GM19438 (cell line): ENCODE data around the gene TM6SF1.
"Not testable (repeated sequence)": the region's sequence is repeated elsewhere in the genome, so short reads cannot be mapped to it uniquely, and the experiment has no call there.

Experiments
- ATAC-seq: cut with Tn5 transposase; IDR thresholded peaks from one replicate; pipeline ENCODE4 v1.9.1; 2021; ENCODE audit warnings: low read depth; ENCODE audit not compliant: unreplicated experiment

TM6SF1 gene

GRCh38 chr15:83087576-83087975 lies 19.9 kb upstream of the TM6SF1 start:
- ATAC-seq = no peak

DNA sequence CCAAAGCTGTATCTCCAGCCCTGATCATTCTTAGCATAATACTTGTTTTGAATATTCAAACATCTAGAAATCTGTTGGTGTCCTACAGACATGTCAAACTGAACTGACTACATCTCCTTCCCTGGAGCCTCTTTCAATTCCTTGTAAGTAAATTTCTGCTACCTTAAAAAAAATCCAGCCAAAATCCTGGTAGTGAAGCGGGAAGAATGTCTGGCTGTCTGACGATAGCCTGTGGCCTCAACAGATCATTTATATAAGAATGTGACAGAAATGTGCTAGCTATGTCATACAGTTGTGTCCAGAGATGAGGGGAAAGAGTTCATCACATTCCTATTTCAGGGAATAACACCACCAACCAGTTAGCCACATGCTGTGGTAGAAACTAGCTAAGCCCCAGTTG lies 18.6 kb upstream of the TM6SF1 start:
- no peak for ATAC-seq

GRCh38 chr15:83090465-83090864 lies 17.0 kb upstream of the TM6SF1 start:
- no peak for ATAC-seq

DNA sequence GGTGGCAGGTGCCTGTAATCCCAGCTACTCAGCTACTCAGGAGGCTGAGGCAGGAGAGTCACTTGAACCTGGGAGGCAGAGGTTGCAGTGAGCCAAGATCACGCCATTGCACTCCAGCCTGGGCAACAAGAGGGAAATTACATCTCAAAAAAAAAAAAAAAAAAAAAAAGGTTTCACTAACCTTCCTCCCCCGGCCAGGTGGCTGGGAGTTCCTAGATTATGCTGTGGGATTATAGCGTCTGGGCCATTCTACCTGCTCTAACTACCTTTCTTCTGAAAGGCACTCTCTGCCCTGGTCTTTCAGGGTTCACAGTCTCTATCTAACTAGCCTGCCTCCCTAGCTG lies 15.5 kb upstream of the TM6SF1 start:
- ATAC-seq = not testable (repeated sequence)

DNA sequence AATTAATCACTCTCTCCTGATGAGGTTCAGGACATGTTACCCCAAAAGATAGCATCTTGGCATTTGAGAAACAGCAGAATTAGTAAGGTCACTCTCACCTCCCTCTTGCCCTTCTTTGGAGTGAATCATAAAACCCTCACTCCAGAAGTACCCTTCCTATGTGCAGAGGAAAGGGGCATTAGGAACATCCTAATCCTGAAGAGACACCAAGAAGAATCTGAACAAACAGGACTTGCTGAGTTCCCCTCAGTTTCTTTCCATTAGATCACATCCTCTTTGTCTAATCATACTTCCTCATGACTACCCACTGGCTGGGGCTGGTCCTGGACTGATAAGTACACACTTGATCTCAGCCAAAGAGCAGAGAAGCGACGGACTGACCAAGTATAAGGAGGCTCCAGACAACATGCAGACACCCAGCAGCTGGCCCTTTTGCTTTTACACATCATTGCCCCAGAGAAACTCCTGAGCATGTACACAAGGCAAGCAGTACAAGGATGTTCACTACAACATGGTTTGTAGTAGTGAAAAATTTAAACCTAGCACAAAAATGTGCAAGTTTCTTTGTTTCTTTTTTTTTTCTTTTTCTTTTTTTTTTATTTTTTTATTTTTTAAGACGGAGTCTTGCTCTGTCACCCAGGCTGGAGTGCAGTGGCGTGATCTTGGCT lies 15.0 kb upstream of the TM6SF1 start:
- ATAC-seq = no peak

- ATAC-seq = no peak
Observed at GRCh38 chr15:83094583-83094982, 12.9 kb upstream of the TM6SF1 start.

GRCh38 chr15:83098079-83098478 lies 9.4 kb upstream of the TM6SF1 start:
- ATAC-seq = no peak

GRCh38 chr15:83099290-83099689 lies 8.2 kb upstream of the TM6SF1 start:
- ATAC-seq = no peak

DNA sequence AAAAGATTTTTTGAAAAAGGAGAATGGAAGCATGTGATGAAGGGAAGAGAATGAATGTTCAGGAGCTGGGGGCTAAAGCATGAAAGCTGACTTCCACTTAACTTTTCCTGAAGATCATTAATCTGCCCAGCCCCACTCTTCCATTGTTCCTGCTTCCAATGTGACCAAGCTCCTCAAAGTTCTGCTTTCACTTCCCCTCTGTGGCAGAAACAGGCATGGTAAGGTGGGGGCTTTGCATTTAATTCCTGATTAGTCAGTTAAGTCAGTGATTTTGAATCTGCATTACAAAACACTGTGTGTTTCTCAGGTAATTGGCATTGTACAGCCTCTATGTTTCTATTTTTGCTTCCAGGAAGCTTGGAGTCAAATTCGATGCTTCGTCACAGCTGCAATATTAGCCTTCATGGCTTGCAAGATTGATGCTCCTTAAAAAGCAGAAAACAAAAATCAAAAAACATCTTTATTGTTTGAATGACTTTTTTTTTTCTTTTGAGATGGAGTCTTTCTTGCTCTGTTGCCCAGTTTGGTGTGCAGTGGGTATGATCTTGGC lies 7.3 kb upstream of the TM6SF1 start:
- ATAC-seq = no peak

- no peak for ATAC-seq
Observed at GRCh38 chr15:83102346-83102745, 5.1 kb upstream of the TM6SF1 start.

DNA sequence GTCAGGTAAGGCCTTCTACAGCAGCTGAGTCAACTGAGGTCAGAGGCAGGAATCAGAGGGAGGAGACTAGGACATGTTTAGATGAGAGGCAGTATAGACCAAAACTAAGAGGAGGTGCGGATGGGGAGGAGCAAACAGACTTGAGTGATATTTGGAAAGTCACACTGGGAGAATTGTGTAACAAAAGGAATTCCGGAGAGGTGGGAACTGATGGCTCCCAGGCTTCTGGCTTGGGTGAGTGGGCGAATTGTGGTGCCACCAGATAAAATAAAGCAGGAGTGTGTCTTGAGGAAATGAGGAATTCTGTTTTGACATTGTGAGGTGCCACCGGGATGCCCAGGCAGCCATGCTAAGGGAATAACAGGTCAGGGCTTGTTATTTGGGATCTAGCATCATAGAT lies 3.3 kb upstream of the TM6SF1 start:
- no peak for ATAC-seq

- no peak for ATAC-seq
Observed at GRCh38 chr15:83105440-83105839, 2.0 kb upstream of the TM6SF1 start.

GRCh38 chr15:83107841-83108181 lies 366 bp downstream of the TM6SF1 start:
- ATAC-seq = no peak

DNA sequence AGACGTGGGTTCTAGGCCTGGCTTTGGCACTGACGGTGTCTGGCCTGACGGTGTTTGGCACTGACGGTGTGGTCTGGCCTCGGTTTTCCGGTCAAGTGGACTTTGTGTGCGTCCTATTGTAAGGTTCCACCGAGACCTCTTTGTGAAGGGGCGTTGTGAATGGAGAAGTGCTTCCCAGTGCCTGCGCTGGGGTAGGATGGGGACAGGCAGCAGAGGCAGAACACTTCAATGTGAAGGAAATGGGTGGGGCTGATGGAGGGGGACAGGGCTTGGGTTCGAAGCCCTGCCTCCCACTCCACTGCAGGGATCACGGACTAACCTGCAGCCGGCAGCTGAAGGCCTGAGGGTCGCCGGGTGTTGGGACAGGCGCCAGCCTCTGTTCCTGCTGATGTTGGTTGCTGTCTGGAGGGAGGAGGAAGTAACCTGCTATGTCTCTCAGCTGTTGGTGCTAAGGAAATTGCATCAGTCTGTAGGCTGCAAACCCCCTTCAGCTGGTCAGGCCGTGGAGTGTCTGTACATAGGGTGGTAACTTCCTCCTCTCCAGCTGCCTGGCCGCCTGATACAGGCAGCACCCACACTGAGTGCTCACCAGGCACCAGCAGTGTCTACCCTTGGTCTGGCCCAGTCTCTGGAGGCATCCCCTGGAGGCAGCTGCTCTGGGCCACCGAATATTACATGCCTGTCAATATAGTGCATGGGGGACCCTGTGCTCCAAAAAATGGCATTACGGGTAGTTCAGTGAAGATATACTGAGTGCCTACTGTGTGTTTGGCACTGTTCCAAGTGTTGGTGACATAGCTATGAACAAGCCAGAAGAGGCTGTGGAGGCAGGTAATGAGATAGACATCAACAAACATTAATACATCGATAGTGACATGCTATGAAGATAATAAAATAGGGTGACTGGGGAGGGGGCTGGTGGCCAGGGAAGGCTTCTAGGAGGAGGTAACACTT lies 1.1 kb downstream of the TM6SF1 start:
- peak; percentile 66 for ATAC-seq

- ATAC-seq = no peak
Observed at GRCh38 chr15:83109532-83109931, 2.1 kb downstream of the TM6SF1 start.

GRCh38 chr15:83110381-83110780 lies 2.9 kb downstream of the TM6SF1 start:
- ATAC-seq = no peak

GRCh38 chr15:83111149-83111548 lies 3.7 kb downstream of the TM6SF1 start:
- no peak for ATAC-seq

- ATAC-seq = no peak
Observed at GRCh38 chr15:83112233-83112955, 4.9 kb downstream of the TM6SF1 start.

- ATAC-seq = no peak
Observed at GRCh38 chr15:83112956-83113299, 5.5 kb downstream of the TM6SF1 start.

- ATAC-seq = no peak
Observed at GRCh38 chr15:83113881-83114674, 6.6 kb downstream of the TM6SF1 start.
